Aorta (tissue), 5 donors: ENCODE measurements around the gene PTPRK. TPM values are rescaled to one million over a fixed set of nuclear protein-coding genes. Genes with fewer than 3 reads are reported as not detected.

Source experiments
- ATAC-seq: fragments of 200-7000 bp; cut with Tn5 transposase; one replicate; pipeline ENCODE4 v1.9.1; 2022; ENCODE audit warnings: moderate library complexity; ENCODE audit not compliant: low FRiP score
- DNase-seq, 2 donors: peaks; one replicate each; pipeline ENCODE4 v3.0.0-alpha.2; 2020
- H3K27ac ChIP-seq, 2 donors: one replicate each; pipeline ENCODE4 v1.5.1; 2013; ENCODE audit warnings: low read length in 2 of 2, mild to moderate bottlenecking in 2 of 2, moderate library complexity in 2 of 2, control low read depth in 1 of 2, inconsistent platforms in 1 of 2, low read depth in 1 of 2
- H3K27me3 ChIP-seq, 2 donors: one replicate each; pipeline ENCODE4 v1.6.1; 2013; ENCODE audit warnings: control low read depth in 1 of 2, low read length in 1 of 2, mild to moderate bottlenecking in 1 of 2, moderate library complexity in 1 of 2; ENCODE audit not compliant: insufficient read depth in 2 of 2, control insufficient read depth in 1 of 2
- H3K36me3 ChIP-seq, 2 donors: one replicate each; pipeline ENCODE4 v1.6.1; 2013; ENCODE audit warnings: control low read depth in 1 of 2, low read length in 1 of 2, mild to moderate bottlenecking in 1 of 2; ENCODE audit not compliant: insufficient read depth in 2 of 2, control insufficient read depth in 1 of 2
- H3K4me1 ChIP-seq, 2 donors: one replicate each; pipeline ENCODE4 v1.6.1; 2013; ENCODE audit warnings: low read length in 2 of 2, control low read depth in 1 of 2, mild to moderate bottlenecking in 1 of 2, moderate library complexity in 1 of 2; ENCODE audit not compliant: insufficient read depth in 2 of 2, control insufficient read depth in 1 of 2
- H3K4me3 ChIP-seq, 2 donors: one replicate each; pipeline ENCODE4 v1.5.1; 2013; ENCODE audit warnings: low read length in 2 of 2, control low read depth in 1 of 2, mild to moderate bottlenecking in 1 of 2
- H3K9me3 ChIP-seq: one replicate; pipeline ENCODE4 v1.6.1; 2013; ENCODE audit warnings: mild to moderate bottlenecking, low read length; ENCODE audit not compliant: control insufficient read depth
- WGBS, 2 donors: extraction: QIAGEN DNeasy Blood & Tissue Kit; methylation state at CpG; one replicate each; pipeline ENCODE4 v1.1.7; 2013; 5-methylcytosine and 5-hydroxymethylcytosine counted together
- intact Hi-C, 2 donors: fragments of 100-400 bp; cut with DNase I; formaldehyde crosslinking; loops; one replicate each; pipeline versions ENCODE4 v1.14.2 to v1.15.0; 2022
- polyA plus RNA-seq, 2 donors: library from polyadenylated mRNA; stranded (reverse); fragments of 200-250 nt; gene quantifications; one replicate each; pipeline ENCODE4 v1.2.3, GENCODE V29; 2013
- total RNA-seq, 2 donors: library from RNA; stranded (reverse); fragmentation: NEBNext Ultra II Directional; extraction: Animal tissue kit (Norgen Biotek cat#: 25700); gene quantifications; one replicate each; pipeline ENCODE4 v1.2.1, GENCODE V29; 2021
- donor health status: healthy with polysubstance abuse.
- donor health status: Bipolar disorder and iron deficiency.
- donor health status: DM: no; HTN: no; CAD: no.
- donor health status: DM: no; HTN: no; CAD: no.
- donor health status: DM: yes; HTN: yes; CAD: no.

Gene PTPRK
- total and polyA plus RNA-seq, 4 donors = 3.9 to 50.6 (median 24.9) TPM

GRCh38 chr6:128538763-128539162 lies 18.4 kb upstream of the PTPRK start:
- Histone ChIP-seq H3K36me3 (no peaks in the 10 kb centered on the region), H3K27me3 (no peaks in the 10 kb centered on the region), H3K4me1 (no peaks in the 10 kb centered on the region), H3K27ac (no peak overlapping the region), H3K9me3 (no peaks in the 10 kb centered on the region), H3K4me3 (no peak overlapping the region)
- intact Hi-C loops = no loop called here
- 89 to 93% methylated on average over 4 of the region's 4 CpGs for WGBS, 2 donors
- ATAC-seq (no peak), DNase-seq (no peak)

- WGBS, 2 donors = 94 to 95% methylated on average over 3 of the region's 3 CpGs
- intact Hi-C loops = no loop called here
- H3K36me3 ChIP-seq = no peaks in the 10 kb centered on the region
- H3K9me3 ChIP-seq = no peaks in the 10 kb centered on the region
- H3K4me1 ChIP-seq = no peaks in the 10 kb centered on the region
- H3K27me3 ChIP-seq = no peaks in the 10 kb centered on the region
- DNase-seq = no peak
- ATAC-seq = no peak
- no peak overlapping the region for H3K27ac ChIP-seq
- no peak overlapping the region for H3K4me3 ChIP-seq
These were observed 12.4 kb upstream of the PTPRK start for GRCh38 chr6:128532827-128533226.

GRCh38 chr6:128532136-128532535 lies 11.7 kb upstream of the PTPRK start:
- Histone ChIP-seq H3K9me3 (no peaks in the 10 kb centered on the region), H3K4me3 (no peak overlapping the region), H3K27me3 (no peaks in the 10 kb centered on the region), H3K4me1 (no peaks in the 10 kb centered on the region), H3K36me3 (no peaks in the 10 kb centered on the region), H3K27ac (no peak overlapping the region)
- 88% methylated on average over 2 of the region's 2 CpGs for WGBS, 2 donors
- DNase-seq = no peak
- intact Hi-C loops = no loop called here
- ATAC-seq = no peak

- no peaks in the 10 kb centered on the region for H3K27me3 ChIP-seq
- DNase-seq (no peak), ATAC-seq (no peak)
- no peaks in the 10 kb centered on the region for H3K36me3 ChIP-seq
- H3K4me1 ChIP-seq = no peaks in the 10 kb centered on the region
- H3K9me3 ChIP-seq = no peaks in the 10 kb centered on the region
- intact Hi-C loops = no loop called here
- H3K27ac ChIP-seq = no peak overlapping the region
- H3K4me3 ChIP-seq = no peak overlapping the region
- WGBS, 2 donors = 80 to 90% methylated on average over 2 of the region's 2 CpGs
These were observed 11.3 kb upstream of the PTPRK start for GRCh38 chr6:128531696-128532095.

- DNase-seq (no peak), ATAC-seq (no peak)
- Histone ChIP-seq H3K27ac (no peak overlapping the region), H3K27me3 (no peaks in the 10 kb centered on the region), H3K4me1 (no peaks in the 10 kb centered on the region), H3K9me3 (no peaks in the 10 kb centered on the region), H3K4me3 (no peak overlapping the region), H3K36me3 (no peaks in the 10 kb centered on the region)
- intact Hi-C loops = loop anchor here in 1 of 2 donors (10.0 kb wide), 1 partner anchor 673 kb away; no protein-coding TSS in a partner anchor
These were observed 7.8 kb upstream of the PTPRK start for GRCh38 chr6:128528241-128528640.

GRCh38 chr6:128527375-128527774 lies 7.0 kb upstream of the PTPRK start:
- intact Hi-C loops = loop anchor here in 1 of 2 donors (10.0 kb wide), 1 partner anchor 673 kb away; no protein-coding TSS in a partner anchor
- 64 to 68% methylated on average over 1 of the region's 1 CpG for WGBS, 2 donors

GRCh38 chr6:128526152-128526914 lies 5.9 kb upstream of the PTPRK start:
- no peaks in the 10 kb centered on the region for H3K9me3 ChIP-seq
- WGBS, 2 donors = 96% methylated on average over 5 of the region's 5 CpGs
- no peak overlapping the region for H3K4me3 ChIP-seq
- no peak overlapping the region for H3K27ac ChIP-seq
- no peaks in the 10 kb centered on the region for H3K27me3 ChIP-seq
- intact Hi-C loops = loop anchor here in 1 of 2 donors (10.0 kb wide), 1 partner anchor 672 kb away; no protein-coding TSS in a partner anchor
- no peaks in the 10 kb centered on the region for H3K36me3 ChIP-seq
- ATAC-seq = no peak
- DNase-seq = no peak
- H3K4me1 ChIP-seq = no peaks in the 10 kb centered on the region

More at GRCh38 chr6:128527375-128527774, 7.0 kb upstream of the PTPRK start:
- H3K36me3 ChIP-seq = no peaks in the 10 kb centered on the region
- H3K27ac ChIP-seq = no peak overlapping the region
- no peaks in the 10 kb centered on the region for H3K9me3 ChIP-seq
- no peaks in the 10 kb centered on the region for H3K4me1 ChIP-seq
- DNase-seq (no peak), ATAC-seq (no peak)
- H3K27me3 ChIP-seq = no peaks in the 10 kb centered on the region
- no peak overlapping the region for H3K4me3 ChIP-seq

- H3K9me3 ChIP-seq = no peaks in the 10 kb centered on the region
- DNase-seq (no peak), ATAC-seq (no peak)
- H3K4me1 ChIP-seq = no peaks in the 10 kb centered on the region
- no peaks in the 10 kb centered on the region for H3K27me3 ChIP-seq
- intact Hi-C loops = loop anchor here in 1 of 2 donors (10.0 kb wide), 1 partner anchor 671 kb away; no protein-coding TSS in a partner anchor
- H3K36me3 ChIP-seq = no peaks in the 10 kb centered on the region
- no peak overlapping the region for H3K4me3 ChIP-seq
- WGBS, 2 donors = 91 to 96% methylated on average over 2 of the region's 2 CpGs
- no peak overlapping the region for H3K27ac ChIP-seq
These were observed 5.0 kb upstream of the PTPRK start for GRCh38 chr6:128525406-128525805.

- WGBS, 2 donors = 44 to 50% methylated on average over 2 of the region's 2 CpGs
- no peaks in the 10 kb centered on the region for H3K4me1 ChIP-seq
- H3K4me3 ChIP-seq = peak overlapping the region in 1 of 2 donors; percentile 78
- H3K36me3 ChIP-seq = no peaks in the 10 kb centered on the region
- peak overlapping the region; percentile 19 to 84 for H3K27ac ChIP-seq
- DNase-seq (no peak), ATAC-seq (no peak)
- H3K9me3 ChIP-seq = no peaks in the 10 kb centered on the region
- no peaks in the 10 kb centered on the region for H3K27me3 ChIP-seq
- intact Hi-C loops = loop anchor here in 1 of 2 donors (5.0 to 10.0 kb wide), 2 partner anchors 99 to 666 kb away; no protein-coding TSS in a partner anchor
These were observed 858 bp upstream of the PTPRK start for GRCh38 chr6:128521282-128521632.
